Endothelial cell of umbilical vein (primary cell): ENCODE data around the gene PDAP1. TPM values are rescaled to one million over a fixed set of nuclear protein-coding genes. Genes with fewer than 3 reads are reported as not detected.
"Not testable (repeated sequence)": the region's sequence is repeated elsewhere in the genome, so short reads cannot be mapped to it uniquely, and the experiment has no call there.

ENCODE experiments used
- BruUV-seq: library from RNA; stranded (reverse); fragments of 400-500 nt; replicated peaks from 2 replicates; lab custom pipeline; 2021; lab: Mats Ljungman, UMichigan
- CTCF ChIA-PET: fragments of 300-600, 350-600 bp; sonication (Branson Sonifier 250); formaldehyde crosslinking; loops from one replicate; lab custom pipeline; 2021; ENCODE audit warnings: antibody characterized with exemption, inconsistent platforms; lab: Charles Lee
- POLR2A ChIA-PET: fragments of 300-600, 350-600 bp; sonication (Branson Sonifier 250); formaldehyde crosslinking; loops from one replicate; lab custom pipeline; 2021; ENCODE audit warnings: antibody characterized with exemption, inconsistent platforms; lab: Charles Lee
- DNase-seq: peaks from one replicate; pipeline ENCODE4 v3.0.0-alpha.2; 2011; ENCODE audit warnings: low read depth, low spot score
- FAIRE-seq: peaks from 2 replicates; lab custom pipeline; 2011; peaks lifted over from hg19 to GRCh38; lab: Jason Lieb, UNC
- H2AFZ ChIP-seq: 2 replicates; pipeline ENCODE4 v1.6.0; 2012; ENCODE audit warnings: low read depth, low read length, control low read depth, inconsistent platforms
- H3K27ac ChIP-seq: 2 replicates; pipeline ENCODE4 v1.5.1; 2011; ENCODE audit warnings: low read depth, mild to moderate bottlenecking, control low read depth, low read length, moderate library complexity; ENCODE audit not compliant: insufficient read depth
- H3K27me3 ChIP-seq, 2 experiments: 2 replicates each; pipeline versions ENCODE4 v1.6.0 to v1.6.1; 2011; ENCODE audit warnings: low read length in 2 of 2, mixed read lengths in 1 of 2; ENCODE audit not compliant: control insufficient read depth in 2 of 2, insufficient read depth in 2 of 2
- H3K36me3 ChIP-seq, 2 experiments: 2 replicates in 1 of 2; 3 replicates in 1 of 2; pipeline ENCODE4 v1.5.1; 2011; ENCODE audit warnings: low read length in 2 of 2, mild to moderate bottlenecking in 1 of 2, moderate library complexity in 1 of 2; ENCODE audit not compliant: control insufficient read depth in 2 of 2, insufficient read depth in 2 of 2; ENCODE audit errors: extremely low read depth in 1 of 2
- H3K4me1 ChIP-seq: 3 replicates; pipeline ENCODE4 v1.5.1; 2011; ENCODE audit warnings: mild to moderate bottlenecking, low read length; ENCODE audit not compliant: control insufficient read depth, insufficient read depth; ENCODE audit errors: extremely low read depth
- H3K4me2 ChIP-seq: 2 replicates; pipeline ENCODE4 v1.6.1; 2011; ENCODE audit warnings: low read length, control low read depth, mixed read lengths; ENCODE audit not compliant: insufficient read depth
- H3K4me3 ChIP-seq, 3 experiments: fragments of 200-600 bp in 1 of 3; sonication (generic), shearing (Covaris generic) in 1 of 3; replicated peaks in 1 of 3; 2 replicates each; pipeline ENCODE4 v1.5.1; 2011 to 2016; ENCODE audit warnings: control low read depth in 3 of 3, low read length in 3 of 3, mild to moderate bottlenecking in 2 of 3, inconsistent platforms in 1 of 3, low read depth in 1 of 3, moderate library complexity in 1 of 3; ENCODE audit not compliant: insufficient read depth in 1 of 3
- H3K79me2 ChIP-seq: 2 replicates; pipeline ENCODE4 v1.6.0; 2012; ENCODE audit warnings: low read length, inconsistent platforms; ENCODE audit not compliant: control insufficient read depth, insufficient read depth
- H3K9ac ChIP-seq: replicated peaks from 2 replicates; pipeline ENCODE3; 2011; ENCODE audit warnings: low read length, control low read depth; ENCODE audit not compliant: insufficient read depth; ENCODE audit errors: extremely low read depth
- H3K9me1 ChIP-seq: replicated peaks from 3 replicates; pipeline ENCODE4 v1.6.0; 2011; ENCODE audit warnings: mild to moderate bottlenecking, low read length; ENCODE audit not compliant: control insufficient read depth, insufficient read depth; ENCODE audit errors: extremely low read depth
- H3K9me3 ChIP-seq: replicated peaks from 2 replicates; pipeline ENCODE4 v1.5.1; 2012; ENCODE audit warnings: low read length, inconsistent platforms; ENCODE audit not compliant: control insufficient read depth, insufficient read depth
- H4K20me1 ChIP-seq: replicated peaks from 2 replicates; pipeline ENCODE3; 2011; ENCODE audit warnings: mild to moderate bottlenecking, low read length; ENCODE audit not compliant: control insufficient read depth, insufficient read depth; ENCODE audit errors: extremely low read depth
- CTCF ChIP-seq, 2 donors: IDR thresholded peaks; 1 replicate in 1 of 2; 2 replicates in 1 of 2; pipeline ENCODE4 v1.5.1; 2011; ENCODE audit warnings: low read length in 2 of 2, mild to moderate bottlenecking in 2 of 2, moderate library complexity in 2 of 2, control low read depth in 1 of 2, inconsistent platforms in 1 of 2, low read depth in 1 of 2; ENCODE audit not compliant: insufficient read depth in 1 of 2; ENCODE audit errors: extremely low read depth in 1 of 2
- EZH2 ChIP-seq: IDR thresholded peaks from 2 replicates; pipeline ENCODE4 v1.6.1; 2012; ENCODE audit warnings: borderline replicate concordance, low read depth, mild to moderate bottlenecking, moderate library complexity, low read length, inconsistent platforms; ENCODE audit not compliant: severe bottlenecking
- FOS ChIP-seq: IDR thresholded peaks from 2 replicates; pipeline ENCODE4 v1.6.1; 2011; ENCODE audit warnings: mild to moderate bottlenecking, low read length, moderate library complexity, borderline replicate concordance; ENCODE audit not compliant: insufficient read depth
- GATA2 ChIP-seq: IDR thresholded peaks from 2 replicates; pipeline ENCODE4 v1.7.0; 2011; ENCODE audit warnings: low read depth, mild to moderate bottlenecking, moderate library complexity, mixed read lengths, low read length; ENCODE audit not compliant: insufficient read length, insufficient read depth
- JUN ChIP-seq: IDR thresholded peaks from 2 replicates; pipeline ENCODE4 v1.6.1; 2011; ENCODE audit warnings: borderline replicate concordance, low read depth; ENCODE audit not compliant: insufficient read length, insufficient read depth
- MAX ChIP-seq: IDR thresholded peaks from 2 replicates; pipeline ENCODE4 v1.6.1; 2011; ENCODE audit not compliant: insufficient read depth, insufficient read length
- MYC ChIP-seq: IDR thresholded peaks from one replicate; pipeline ENCODE4 v1.6.1; 2011; ENCODE audit warnings: mild to moderate bottlenecking, low read depth, low read length
- POLR2A ChIP-seq: IDR thresholded peaks from 2 replicates; pipeline ENCODE4 v1.6.1; 2012; ENCODE audit warnings: low read depth, mild to moderate bottlenecking, control low read depth, low read length
- POLR2AphosphoS5 ChIP-seq: IDR thresholded peaks from 2 replicates; pipeline ENCODE4 v1.6.1; 2012; ENCODE audit warnings: low read depth, mild to moderate bottlenecking, control low read depth, low read length, moderate library complexity; ENCODE audit not compliant: insufficient read depth
- dilution Hi-C: fragments of 300-500 bp; cut with MboI; formaldehyde crosslinking; loops from one replicate; pipeline ENCODE4 v1.15.0; 2019; ENCODE audit warnings: low sequenced_read_pairs; ENCODE audit not compliant: extremely low pct_ligation_motif_present
- intact Hi-C: fragments of 100-400 bp; cut with micrococcal nuclease; formaldehyde crosslinking; loops from one replicate; pipeline ENCODE4 v1.10.0; 2022
- polyA plus RNA-seq, 4 experiments: library from polyadenylated mRNA; depleted of rRNA in 3 of 4; stranded (reverse) in 3 of 4; unstranded in 1 of 4; fragments of >200 nt; gene quantifications; 2 replicates each; pipeline versions ENCODE4 v1.2.1 to v1.2.3, GENCODE V29; 2011 to 2012; ENCODE audit warnings: missing spikeins in 1 of 4
- total RNA-seq: library from RNA; stranded (reverse); gene quantifications from 2 replicates; pipeline ENCODE4 v1.2.3, GENCODE V29; 2021

The PDAP1 gene
- total and polyA plus RNA-seq, 2 donors (not counting 3 experiments of a cell fraction or from before 2014, with no cell fraction given): 32.6 to 150 TPM

DNA sequence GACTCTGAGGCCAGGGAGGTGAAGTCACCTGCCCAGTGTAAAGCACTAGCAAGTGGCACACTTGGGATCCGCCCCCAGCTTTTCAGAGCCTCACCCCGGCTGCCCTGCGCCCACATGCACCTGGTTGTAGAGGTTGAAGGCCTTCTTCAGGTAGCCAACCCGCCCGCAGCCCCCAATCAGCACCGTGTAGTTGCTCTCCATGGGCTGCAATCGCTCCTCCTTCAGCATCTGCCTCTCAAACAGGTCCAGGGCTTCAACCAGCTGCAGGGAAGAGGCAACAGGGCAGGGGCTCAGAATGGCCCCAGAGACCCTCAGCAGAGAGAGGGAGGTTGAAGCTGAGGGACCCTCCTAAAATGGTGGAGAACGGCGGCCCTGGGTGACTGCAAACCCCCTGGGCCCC, 24.8 kb upstream of the PDAP1 start:
- Histone ChIP-seq H4K20me1 (no peaks in the 10 kb centered on the region), H3K27me3 (no peaks in the 10 kb centered on the region), H3K4me3 (no peak overlapping the region), H3K4me2 (no peak overlapping the region), H3K79me2 (peaks cover 18% of the 10 kb centered on the region), H2AFZ (no peak overlapping the region), H3K9me1 (no peaks in the 10 kb centered on the region), H3K4me1 (peaks cover 6% of the 10 kb centered on the region), H3K27ac (no peak overlapping the region), H3K36me3 (peaks cover 4 to 39% of the 10 kb centered on the region in 2 experiments), H3K9me3 (no peaks in the 10 kb centered on the region), H3K9ac (no peak overlapping the region)
- intact Hi-C loops (no loop called here), dilution Hi-C loops (no loop called here)
- no peak for TF ChIP-seq GATA2
- no peak for TF ChIP-seq FOS
- no peak for TF ChIP-seq CTCF (IDR thresholded peaks at IDR 0.05; ENCODE audit: extremely low read depth in 1 of 2, insufficient read depth in 1 of 2, low read depth in 1 of 2, low read length in 2 of 2)
- no peak for TF ChIP-seq POLR2AphosphoS5
- no peak for TF ChIP-seq MYC
- TF ChIP-seq JUN: no peak
- no peak for TF ChIP-seq POLR2A
- TF ChIP-seq EZH2: no peak
- TF ChIP-seq MAX: no peak
- CTCF ChIA-PET: interaction anchor here (0.7 to 0.8 kb wide), 2 partner anchors 10 to 13 kb away, joined by 3 to 4 read pairs; no protein-coding TSS in a partner anchor
- no TSS peak for BruUV-seq
- POLR2A ChIA-PET: no interaction called here
- no peak for FAIRE-seq
- DNase-seq: no peak

DNA sequence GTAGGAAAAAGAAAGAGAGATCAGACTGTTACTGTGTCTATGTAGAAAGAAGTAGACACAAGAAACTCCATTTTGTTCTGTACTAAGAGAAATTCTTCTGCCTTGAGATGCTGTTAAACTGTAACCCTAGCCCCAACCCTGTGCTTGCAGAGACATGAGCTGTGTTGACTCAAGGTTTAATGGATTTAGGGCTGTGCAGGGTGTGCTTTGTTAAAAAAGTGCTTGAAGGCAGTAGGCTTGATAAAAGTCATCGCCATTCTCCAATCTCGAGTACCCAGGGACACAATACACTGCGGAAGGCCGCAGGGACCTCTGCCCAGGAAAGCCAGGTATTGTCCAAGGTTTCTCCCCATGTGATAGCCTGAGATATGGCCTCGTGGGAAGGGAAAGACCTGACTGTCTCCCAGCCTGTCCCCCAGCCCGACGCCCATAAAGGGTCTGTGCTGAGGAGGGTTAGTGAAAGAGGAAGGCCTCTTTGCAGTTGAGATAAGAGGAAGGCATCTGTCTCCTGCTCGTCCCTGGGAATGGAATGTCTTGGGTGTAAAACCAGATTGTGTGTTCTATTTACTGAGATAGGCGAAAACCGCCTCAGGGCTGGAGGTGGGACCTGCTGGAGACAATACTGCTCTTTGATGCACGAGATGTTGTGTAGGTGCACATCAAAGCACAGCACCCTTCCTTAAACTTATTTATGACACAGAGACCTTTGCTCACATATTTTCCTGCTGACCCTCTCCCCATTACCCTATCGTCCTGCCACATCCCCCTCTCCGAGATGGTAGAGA, 23.6 kb upstream of the PDAP1 start:
- H3K4me1 ChIP-seq, H3K27ac ChIP-seq, CTCF ChIA-PET, H3K27me3 ChIP-seq, H4K20me1 ChIP-seq, intact Hi-C loops, BruUV-seq, H3K9ac ChIP-seq, H3K9me1 ChIP-seq, POLR2A ChIA-PET, H3K4me3 ChIP-seq, H3K9me3 ChIP-seq, dilution Hi-C loops, DNase-seq, H3K79me2 ChIP-seq, FAIRE-seq, H3K4me2 ChIP-seq, H2AFZ ChIP-seq: not testable (repeated sequence)
- peaks cover 4 to 39% of the 10 kb centered on the region in 2 experiments for H3K36me3 ChIP-seq
